Choroid plexus epithelial cell (primary cell): Measurements from ENCODE around the gene PTPN2.
"Not testable (repeated sequence)": the region's sequence is repeated elsewhere in the genome, so short reads cannot be mapped to it uniquely, and the experiment has no call there.

Experiments used
- DNase-seq: peaks from one replicate; pipeline ENCODE4 v3.0.0-alpha.2; 2010; ENCODE audit warnings: low read depth
- H3K4me3 ChIP-seq: 2 replicates; pipeline ENCODE4 v1.5.1; 2011; ENCODE audit warnings: low read depth, mild to moderate bottlenecking, control low read depth, low read length, moderate library complexity
- TF ChIP-seq, protein P1 (sequence below): conservative IDR thresholded peaks from 2 replicates; pipeline ENCODE4 v1.5.1; 2011; ENCODE audit warnings: low read depth, mild to moderate bottlenecking, control low read depth, inconsistent platforms, low read length, moderate library complexity

Gene PTPN2

DNA sequence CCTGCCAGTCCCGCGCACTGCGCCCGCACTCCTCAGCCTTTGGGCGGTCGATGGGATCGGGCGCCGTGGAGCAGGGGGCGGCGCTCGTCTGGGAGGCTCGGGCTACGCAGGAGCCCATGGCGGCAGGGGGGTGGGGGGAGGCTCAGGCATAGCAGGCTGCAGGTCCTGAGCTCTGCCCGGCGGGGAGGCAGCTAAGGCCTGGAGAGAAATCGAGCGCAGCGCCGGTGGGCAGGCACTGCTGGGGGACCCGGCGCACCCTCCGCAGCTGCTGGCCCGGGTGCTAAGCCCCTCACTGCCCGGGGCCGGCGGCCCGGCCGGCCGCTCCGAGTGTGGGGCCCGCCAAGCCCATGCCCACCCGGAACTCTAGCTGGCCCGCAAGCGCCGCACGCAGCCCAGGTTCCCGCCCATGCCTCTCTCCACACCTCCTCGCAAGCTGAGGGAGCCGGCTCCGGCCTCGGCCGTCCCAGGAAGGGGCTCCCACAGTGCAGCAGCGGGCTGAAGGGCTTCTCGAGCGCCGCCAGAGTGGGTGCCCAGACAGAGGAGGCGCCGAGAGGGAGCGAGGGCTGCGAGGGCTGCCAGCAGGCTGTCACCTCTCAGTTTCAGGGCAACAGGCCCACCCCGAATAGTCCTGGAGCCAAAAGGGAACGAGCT, 107.1 kb downstream of the PTPN2 start:
- TF ChIP-seq, protein P1, sequence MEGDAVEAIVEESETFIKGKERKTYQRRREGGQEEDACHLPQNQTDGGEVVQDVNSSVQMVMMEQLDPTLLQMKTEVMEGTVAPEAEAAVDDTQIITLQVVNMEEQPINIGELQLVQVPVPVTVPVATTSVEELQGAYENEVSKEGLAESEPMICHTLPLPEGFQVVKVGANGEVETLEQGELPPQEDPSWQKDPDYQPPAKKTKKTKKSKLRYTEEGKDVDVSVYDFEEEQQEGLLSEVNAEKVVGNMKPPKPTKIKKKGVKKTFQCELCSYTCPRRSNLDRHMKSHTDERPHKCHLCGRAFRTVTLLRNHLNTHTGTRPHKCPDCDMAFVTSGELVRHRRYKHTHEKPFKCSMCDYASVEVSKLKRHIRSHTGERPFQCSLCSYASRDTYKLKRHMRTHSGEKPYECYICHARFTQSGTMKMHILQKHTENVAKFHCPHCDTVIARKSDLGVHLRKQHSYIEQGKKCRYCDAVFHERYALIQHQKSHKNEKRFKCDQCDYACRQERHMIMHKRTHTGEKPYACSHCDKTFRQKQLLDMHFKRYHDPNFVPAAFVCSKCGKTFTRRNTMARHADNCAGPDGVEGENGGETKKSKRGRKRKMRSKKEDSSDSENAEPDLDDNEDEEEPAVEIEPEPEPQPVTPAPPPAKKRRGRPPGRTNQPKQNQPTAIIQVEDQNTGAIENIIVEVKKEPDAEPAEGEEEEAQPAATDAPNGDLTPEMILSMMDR = no peak
- peak overlapping the region; percentile 39 for H3K4me3 ChIP-seq
- no peak for DNase-seq

DNA sequence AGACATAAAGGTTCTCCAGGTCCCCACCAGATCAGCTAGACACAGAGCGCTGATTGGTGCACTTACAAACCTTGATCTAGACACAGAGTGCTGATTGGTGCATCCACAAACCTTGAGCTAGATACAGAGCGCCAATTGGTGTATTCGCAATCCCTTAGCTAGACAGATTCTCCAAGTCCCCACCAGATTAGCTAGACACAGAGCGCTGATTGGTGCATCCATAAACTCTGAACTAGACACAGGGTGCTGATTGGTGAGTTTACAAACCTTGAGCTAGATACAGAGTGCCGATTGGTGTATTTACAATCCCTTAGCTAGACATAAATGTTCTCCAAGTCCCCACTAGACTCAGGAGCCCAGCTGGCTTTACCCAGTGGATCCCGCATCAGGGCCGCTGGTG, 107.6 kb downstream of the PTPN2 start:
- not testable (repeated sequence) for DNase-seq, H3K4me3 ChIP-seq

DNA sequence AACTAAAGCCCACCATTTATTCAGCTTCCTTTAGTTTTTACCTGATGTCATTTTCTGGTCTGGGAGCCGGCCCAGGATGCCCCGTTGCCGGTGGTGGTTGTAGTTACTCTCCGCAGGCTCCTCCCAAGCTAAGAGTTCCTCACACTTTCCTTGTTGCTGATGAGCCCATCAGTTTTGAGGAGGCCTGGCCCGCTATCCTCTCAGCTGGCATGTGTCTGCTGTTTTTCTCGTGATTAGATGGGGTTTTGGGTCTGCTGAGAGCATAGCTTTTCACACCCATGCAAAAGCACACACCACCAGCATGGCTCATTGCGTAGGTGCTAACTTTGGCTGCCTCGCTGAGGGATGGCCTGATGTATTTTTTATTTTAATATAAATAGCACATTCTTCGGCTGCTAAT, 109.1 kb downstream of the PTPN2 start:
- TF ChIP-seq, protein P1 = no peak
- no peak for DNase-seq
- no peak overlapping the region for H3K4me3 ChIP-seq

DNA sequence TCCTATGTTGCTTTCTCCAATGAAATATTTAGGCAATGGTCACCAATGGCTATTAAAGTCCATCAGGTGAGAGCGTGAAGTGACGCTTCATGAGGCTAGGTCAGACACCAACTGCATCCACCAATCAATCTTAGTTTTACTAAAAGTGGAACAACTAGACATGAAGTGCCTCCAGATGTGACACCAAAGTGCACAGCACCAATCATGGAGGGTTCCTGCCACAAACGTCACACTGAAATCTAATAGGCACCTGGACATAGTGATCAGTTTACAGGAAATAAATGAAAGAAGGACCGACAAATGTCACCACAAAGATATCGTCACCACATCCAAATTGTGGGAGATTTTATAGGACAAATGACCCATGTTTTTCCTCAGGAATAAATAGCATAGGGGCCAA, 110.7 kb downstream of the PTPN2 start:
- TF ChIP-seq, protein P1 = no peak
- H3K4me3 ChIP-seq = no peak overlapping the region
- no peak for DNase-seq

DNA sequence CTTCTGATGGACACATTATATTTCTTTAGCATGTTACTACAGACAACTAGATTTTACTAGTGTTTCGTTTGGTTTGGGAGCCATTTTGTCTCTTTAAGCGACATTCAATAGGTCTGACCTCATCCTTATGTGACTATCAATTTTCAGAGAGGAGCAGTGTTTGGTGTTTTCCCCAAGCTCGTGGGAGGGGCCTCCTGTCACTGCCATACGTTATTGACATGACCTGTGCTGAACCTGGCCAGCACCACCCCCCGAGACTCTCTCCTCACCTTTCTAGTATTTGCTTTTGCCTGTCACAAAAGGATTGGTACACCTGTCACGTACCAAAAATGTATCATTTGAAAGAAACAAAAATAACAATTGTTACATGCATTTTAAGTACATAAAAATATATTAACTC, 111.9 kb downstream of the PTPN2 start:
- no peak for DNase-seq
- H3K4me3 ChIP-seq = no peak overlapping the region
- TF ChIP-seq, protein P1 = no peak

DNA sequence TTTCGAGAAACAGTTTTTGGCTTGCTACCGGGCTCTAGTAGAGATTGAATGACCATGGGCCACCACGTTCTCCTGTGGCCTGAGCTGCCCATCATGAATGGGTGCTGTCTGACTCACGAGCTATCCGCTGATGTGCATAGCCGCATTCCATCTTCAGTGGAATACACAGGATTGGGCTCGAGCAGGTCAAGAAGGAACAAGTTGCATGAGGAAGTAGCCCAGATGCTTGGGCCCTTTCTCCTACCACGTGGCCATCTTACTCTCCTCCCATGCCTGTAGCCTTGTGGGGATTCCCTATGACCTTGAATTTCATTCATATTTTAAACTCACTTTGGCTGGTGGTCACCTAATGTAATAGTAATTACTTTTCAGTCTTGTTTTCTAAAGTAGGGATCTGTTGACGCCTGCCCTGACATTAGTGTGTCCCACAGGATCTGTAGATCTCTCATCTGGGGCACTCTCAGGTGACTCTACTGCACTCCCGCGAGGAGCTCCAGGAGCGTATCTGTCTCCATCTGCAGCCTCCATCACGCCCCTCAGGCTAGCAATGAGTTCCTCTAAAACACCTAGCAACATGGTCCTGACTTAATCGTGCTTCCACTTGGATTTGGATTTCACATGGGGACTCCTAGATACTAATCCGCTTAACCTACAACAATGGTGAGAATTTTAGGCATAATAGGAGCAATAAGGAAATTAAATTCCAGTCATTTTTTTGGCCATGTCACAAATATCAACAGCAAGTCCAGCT, 113.4 kb downstream of the PTPN2 start:
- H3K4me3 ChIP-seq = no peak overlapping the region
- DNase-seq = peak; percentile 22
- TF ChIP-seq, protein P1 = no peak

DNA sequence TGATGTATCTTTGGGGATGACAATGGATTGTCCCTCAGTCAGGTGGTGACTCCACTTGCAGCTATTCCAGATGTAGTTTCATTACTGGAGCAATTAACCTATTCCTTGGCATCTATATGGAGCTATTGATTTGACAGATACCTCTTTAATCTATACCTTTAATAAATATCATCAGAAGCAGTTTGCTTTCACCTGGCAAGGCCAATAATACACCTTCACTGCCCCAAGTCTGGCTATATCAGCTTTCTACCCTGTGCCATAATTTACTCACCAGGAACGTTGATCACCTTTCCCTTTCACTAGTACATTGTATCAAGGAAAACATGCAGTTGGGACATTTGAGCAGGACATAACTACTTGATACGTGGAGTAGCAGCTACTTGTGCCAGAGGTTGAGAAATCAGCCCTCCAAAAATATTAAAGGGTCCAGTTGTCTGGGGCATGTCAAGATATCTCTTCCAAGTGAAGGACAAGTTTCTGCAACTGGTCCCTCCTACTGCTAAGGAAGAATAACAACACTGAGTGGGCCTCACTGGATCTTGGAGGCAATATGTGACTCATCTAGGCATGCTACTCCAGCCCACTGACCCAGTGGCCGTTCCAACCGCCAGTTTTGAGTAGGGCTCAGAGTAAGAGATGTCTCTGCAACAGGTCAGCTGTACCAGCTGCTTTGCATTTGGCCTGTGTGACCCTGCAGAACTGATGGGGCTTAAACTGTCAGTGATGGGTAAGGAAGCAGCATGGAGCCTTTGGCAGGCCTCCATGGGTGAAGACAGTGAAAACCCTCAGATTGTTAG, 114.2 kb downstream of the PTPN2 start:
- no peak overlapping the region for H3K4me3 ChIP-seq
- TF ChIP-seq, protein P1 = no peak
- DNase-seq = peak; percentile 69
